Medulla oblongata (tissue), 1 donor: ENCODE data around the gene SLC25A22.
A peak's percentile ranks its signal among the peaks of the same experiment; 100 is the strongest.

Experiments used
- DNase-seq: peaks from one replicate; pipeline ENCODE4 v3.0.0-alpha.2; 2015; ENCODE audit errors: extremely low spot score

The SLC25A22 gene

DNA sequence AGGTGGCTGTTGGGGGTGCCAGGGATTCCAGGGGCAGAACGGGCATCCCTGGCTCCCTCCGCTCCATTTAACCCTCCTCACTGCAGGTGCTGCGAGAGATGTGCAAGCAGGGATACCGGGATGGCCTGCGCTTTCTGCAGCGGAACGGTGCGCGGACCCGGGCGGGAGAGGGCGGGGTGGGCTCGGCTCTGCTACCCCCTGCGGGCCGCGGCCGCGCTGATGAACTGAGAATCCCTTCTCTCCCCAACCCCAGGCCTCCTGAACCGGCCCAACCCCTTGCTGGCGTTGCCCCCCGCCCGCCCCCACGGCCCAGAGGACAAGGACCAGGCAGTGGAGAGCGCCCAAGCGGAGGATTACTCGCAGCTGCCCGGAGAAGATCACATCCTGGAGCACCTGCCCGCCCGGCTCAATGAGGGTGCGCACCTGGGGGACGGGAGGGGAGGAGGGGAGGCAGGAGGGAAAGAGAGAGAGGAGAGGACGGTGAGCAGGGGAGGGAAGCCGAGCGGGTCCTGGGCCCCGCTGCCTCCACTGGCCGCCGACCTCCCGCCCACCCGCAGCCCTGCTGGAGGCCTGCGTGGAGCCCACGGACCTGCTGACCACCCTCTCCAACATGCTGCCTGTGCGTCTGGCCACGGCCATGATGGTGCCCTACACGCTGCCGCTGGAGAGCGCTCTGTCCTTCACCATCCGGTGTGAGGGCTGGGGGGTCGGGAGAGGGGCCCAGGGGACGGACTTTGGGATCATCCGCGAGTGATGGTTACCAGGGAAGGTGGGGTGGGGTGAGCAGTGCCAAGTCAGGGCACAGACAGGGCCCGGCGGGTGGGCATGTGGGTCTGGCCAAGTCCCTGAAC, 25.6 kb upstream of the SLC25A22 start:
- no peak for DNase-seq

- DNase-seq, result peak; percentile 57
These were observed 23.7 kb upstream of the SLC25A22 start for GRCh38 chr11:821512-822371.

DNA sequence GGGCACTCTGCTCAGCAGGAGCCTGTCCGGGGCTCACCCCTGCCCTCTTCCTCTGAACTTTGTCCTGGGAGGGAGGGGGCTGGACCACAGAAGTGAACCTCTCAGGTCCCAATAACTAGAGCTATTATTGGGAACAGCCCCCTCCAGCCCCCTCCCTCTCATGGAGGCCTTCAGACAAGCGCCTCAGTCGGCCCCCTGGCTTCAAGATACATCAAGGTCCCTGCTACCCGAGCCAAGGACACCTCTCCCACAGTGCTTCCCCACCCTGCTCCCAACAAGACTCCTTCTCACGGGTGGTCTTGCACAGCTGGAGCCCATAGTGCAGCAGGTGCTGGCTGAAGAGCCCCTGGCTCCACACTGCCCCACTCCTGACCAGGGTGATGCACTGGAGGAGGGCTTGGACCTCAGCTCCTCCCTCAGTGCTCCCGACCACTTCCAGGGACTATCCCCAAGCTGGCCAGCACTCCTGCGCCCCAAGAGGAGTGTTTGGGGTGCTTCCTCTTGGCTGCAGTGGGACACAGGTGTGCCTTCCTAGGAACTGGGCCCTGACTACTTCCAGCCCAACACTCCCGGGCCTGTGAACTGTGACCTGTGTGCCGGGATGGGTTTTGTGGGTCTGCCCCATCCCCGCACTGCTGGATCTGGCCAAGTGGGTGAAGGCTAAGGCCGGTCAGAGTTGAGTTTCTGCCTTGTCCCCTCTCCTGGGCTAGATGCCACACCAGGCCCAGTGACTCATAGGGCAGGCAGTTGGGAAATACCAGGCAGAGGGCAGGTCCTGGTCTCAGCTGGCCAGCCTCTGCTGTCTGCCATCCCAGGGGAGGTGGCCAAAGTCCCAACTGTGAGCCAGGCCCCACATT, 22.8 kb upstream of the SLC25A22 start:
- DNase-seq, result peak; percentile 75

DNA sequence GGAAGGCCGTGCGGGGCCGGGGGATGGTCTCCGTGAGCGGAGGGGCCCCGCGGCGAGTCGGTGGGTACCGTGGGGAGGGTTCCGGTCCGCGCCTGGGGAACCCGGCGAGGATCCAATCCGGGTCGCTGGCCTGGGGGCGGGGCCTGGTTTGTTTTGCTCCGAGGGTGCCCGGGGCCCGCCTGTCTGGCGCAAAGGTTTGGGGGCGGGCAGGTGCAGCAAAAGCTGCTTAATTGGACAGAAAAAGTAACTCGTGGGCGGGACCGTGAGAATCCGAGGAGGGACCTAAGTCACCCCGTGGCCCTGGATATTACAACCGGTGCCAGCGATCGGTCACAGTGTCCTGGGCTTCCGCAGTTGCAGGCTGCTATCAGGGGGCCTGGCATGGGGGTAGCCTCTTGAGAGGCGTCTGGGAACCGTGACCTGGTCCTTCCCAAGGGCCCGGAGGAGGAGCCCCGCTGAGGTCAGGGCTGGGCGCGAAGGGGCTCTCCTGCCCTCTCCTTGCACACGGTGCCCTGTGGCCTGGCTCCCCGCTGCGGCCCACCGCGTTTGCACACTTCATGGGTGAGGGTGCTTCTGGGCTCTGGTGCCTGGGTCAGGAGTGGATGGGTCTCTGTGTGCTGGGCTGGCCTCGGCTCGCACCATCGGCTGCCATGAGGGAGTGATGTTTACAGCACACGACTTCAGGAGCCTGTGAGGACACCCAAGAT, 22.0 kb upstream of the SLC25A22 start:
- DNase-seq, result peak; percentile 77

GRCh38 chr11:819129-819931, 21.2 kb upstream of the SLC25A22 start:
- DNase-seq, result peak; percentile 95

DNA sequence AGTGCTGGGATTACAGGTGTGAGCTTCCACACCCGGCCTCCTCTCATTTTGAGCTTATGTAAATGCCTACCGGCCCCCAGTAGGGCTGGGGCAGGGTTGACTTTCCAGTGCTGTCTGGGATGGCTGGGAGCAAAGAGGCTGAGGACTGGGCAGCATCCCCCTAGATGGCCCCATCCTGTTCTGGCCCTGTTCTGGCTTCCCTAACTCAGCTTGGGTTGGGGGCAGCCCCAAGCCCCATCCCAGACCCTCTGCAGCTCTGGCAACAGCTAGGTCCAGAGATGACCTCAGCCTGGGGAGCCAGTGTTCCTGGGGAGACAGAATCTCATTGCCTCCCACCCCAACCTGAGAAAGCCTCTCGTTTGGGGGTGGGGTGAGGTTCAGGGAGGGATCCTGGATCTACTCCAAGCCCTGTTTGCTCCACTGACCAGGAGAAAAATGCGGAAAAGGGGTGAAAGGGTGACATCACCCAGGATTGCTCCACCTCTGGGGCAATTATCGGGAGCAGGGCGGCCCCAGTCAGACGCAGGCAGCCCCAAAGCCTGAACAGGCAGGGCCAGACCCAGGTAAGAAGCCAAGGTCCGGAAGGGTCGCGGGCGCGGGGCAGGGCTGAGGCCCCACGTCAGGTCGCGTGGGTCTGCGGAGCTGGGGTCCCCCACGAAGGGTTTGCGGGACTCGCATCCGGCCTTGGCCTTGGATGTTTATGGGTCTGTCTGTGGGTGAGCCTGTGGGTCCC, 20.5 kb upstream of the SLC25A22 start, which contains the start of gene PNPLA2:
PNPLA2 (plus strand) TSS at position 519 of the 733 bp plus-strand sequence. CDS start 805 bp downstream, outside the sequence.
- DNase-seq, result no peak

DNA sequence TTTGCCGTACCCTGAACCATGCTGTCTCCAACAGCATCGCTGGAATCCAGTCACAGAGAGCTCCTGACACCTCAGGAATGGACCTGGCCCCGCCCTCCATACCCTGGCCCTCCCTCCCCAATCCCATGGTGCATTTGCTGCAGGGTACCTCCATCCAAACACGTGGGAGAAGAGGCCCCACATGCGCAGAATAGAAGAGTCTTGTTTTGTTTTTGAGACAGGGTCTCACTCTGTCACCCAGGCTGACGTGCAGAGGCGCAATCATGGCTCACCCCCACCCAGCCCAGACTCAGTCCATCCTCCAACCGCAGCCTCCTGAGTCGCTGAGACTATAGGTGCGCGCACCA, 18.3 kb upstream of the SLC25A22 start:
- no peak for DNase-seq

GRCh38 chr11:815675-816432, 17.8 kb upstream of the SLC25A22 start:
- DNase-seq, result no peak

- no peak for DNase-seq
These were observed 15.5 kb upstream of the SLC25A22 start for GRCh38 chr11:813456-814096.

- DNase-seq, result no peak
These were observed 15.0 kb upstream of the SLC25A22 start for GRCh38 chr11:813072-813455.

GRCh38 chr11:812390-812789, 14.3 kb upstream of the SLC25A22 start:
- no peak for DNase-seq

DNA sequence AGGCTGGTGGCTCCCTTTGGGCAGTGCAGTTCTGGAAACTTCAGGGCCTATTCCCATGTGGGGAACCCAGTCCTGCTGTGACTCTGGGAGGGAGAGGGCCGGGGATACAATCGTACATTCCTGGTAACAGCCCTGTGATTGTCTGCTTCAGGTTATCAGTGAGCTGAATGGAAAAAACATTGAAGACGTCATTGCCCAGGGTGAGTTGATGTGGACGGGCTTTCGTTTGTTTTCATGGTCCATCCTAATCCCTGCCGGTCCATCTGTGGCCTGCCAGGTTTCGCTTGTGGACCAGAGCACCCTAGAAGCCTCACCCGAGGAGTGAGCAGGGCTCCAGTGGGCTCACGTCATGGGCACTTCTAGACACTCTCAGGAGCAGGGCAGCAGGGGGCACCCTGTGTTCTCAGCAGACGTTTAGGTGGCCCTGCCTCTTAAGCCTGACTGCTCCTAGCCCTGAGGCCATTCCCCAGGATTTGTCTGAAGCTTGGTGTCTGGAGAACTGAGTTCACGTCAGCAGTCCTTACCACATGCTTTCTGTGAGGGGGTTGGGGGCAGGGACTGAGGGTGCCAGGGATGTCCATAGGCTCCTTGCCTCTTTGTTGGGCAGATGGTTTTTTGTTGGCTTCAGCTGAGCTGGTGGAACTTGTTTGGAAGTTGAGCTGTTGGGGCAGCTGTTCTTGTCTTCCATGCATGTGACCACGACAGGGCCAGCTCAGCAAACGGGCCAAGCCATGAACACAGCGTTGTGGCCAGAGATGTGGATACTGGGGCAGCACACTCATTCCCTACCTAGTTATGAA, 13.6 kb upstream of the SLC25A22 start:
- DNase-seq, result no peak

- DNase-seq, result no peak
These were observed 12.0 kb upstream of the SLC25A22 start for GRCh38 chr11:810040-810567.

- DNase-seq, result peak; percentile 98
These were observed 11.4 kb upstream of the SLC25A22 start, which contains the start of gene RPLP2 for GRCh38 chr11:809287-810039. Gene RPLP2, plus strand, starts transcription at chr11:809967. Its CDS starts 268 bp downstream, at chr11:810235.

GRCh38 chr11:808427-809286, 10.6 kb upstream of the SLC25A22 start:
- DNase-seq, result no peak

DNA sequence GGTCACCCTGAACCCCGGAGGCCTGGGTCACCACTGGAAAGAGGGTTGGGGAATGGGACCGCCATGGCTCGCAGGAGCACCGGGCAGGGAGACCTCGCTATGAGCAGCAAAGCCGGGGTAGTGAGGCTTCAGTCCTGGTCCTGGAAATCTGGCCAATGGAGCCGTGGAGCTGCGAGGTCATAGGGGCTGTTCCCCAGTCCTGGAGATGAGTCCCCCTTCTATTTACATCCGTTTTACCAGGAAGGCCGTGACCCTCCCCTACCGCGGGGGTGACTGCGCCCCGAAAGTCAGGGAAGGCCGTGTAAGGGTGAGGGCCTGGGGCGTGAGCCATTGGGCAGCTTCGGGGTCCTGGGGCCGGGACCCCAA, 6.5 kb upstream of the SLC25A22 start:
- DNase-seq, result no peak
